SK-N-MC (cell line): ENCODE measurements around the gene KATNAL1.

Source experiments
- EZH2 ChIP-seq: fragments of 200-600 bp; sonication (generic); IDR thresholded peaks from one replicate; pipeline ENCODE4 v1.6.1; 2017; ENCODE audit warnings: antibody characterized with exemption
- FOXP2 ChIP-seq: optimal IDR thresholded peaks from 2 replicates; pipeline ENCODE3; 2011; ENCODE audit warnings: mild to moderate bottlenecking, moderate library complexity; ENCODE audit not compliant: insufficient read depth; ENCODE audit errors: extremely low read length, control extremely low read depth
- POLR2AphosphoS5 ChIP-seq: IDR thresholded peaks from 2 replicates; pipeline ENCODE4 v1.6.1; 2012; ENCODE audit warnings: mild to moderate bottlenecking, low read depth, low read length, borderline replicate concordance

DNA sequence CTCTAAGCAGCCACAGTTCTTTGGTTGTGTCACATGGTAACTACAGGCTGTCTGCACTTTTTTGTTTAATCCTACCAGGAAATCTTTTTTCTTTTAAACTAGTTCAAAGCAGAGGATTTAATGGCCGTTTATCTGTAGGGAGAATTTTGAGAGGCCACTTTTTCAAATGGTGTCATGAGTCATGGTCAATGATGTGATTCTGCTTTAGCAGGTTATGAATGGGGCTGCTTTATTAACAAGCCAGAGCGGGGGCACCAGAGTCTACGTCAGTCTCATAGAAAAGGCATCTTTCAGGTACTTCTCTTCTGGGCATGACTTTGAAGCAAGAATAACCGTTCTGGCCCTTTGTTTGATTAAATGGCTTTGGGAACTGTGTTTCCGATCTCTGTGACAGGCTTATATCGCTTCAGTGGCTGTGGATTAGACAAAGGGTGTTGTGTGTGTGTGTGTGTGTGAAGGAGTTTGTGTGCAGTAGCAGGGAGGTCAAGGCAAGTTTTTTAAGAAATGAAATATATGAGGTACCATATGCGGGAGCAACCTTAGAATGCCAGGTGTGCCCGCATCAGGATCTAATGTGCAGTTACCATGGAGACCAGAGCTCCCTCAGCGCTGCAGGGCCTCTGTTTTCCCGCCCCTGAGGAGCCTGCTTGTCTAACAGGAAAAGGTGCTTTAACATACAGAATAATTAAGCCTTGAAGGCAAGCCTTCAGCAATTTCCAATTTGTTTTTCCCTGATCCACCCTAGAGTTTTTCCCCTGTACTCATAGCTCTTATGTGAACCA is 120.5 kb downstream of the KATNAL1 start:
- no peak for TF ChIP-seq POLR2AphosphoS5
- TF ChIP-seq EZH2, result no peak
- TF ChIP-seq FOXP2, result no peak
